CD4-positive, alpha-beta T cell (primary cell): ENCODE measurements around the gene UBE2B. TPM values are rescaled to one million over a fixed set of nuclear protein-coding genes. Genes with fewer than 3 reads are reported as not detected.

ENCODE experiments used
- ATAC-seq: fragments of 200-7000 bp; cut with Tn5 transposase; one replicate; pipeline ENCODE4 v1.10.0; 2022; ENCODE audit warnings: mild to moderate bottlenecking; ENCODE audit not compliant: poor library complexity
- CTCF ChIA-PET: fragments of 350-600 bp; sonication (Branson Sonifier 250); formaldehyde crosslinking; loops from one replicate; lab custom pipeline; 2021; ENCODE audit warnings: antibody characterized with exemption, inconsistent platforms; lab: Charles Lee
- POLR2A ChIA-PET: fragments of 350-600 bp; sonication (Branson Sonifier 250); formaldehyde crosslinking; loops from one replicate; lab custom pipeline; 2021; ENCODE audit warnings: antibody characterized with exemption, inconsistent platforms; lab: Charles Lee
- DNase-seq, 14 experiments: peaks; one replicate each; pipeline ENCODE4 v3.0.0-alpha.2; 2013 to 2020; ENCODE audit warnings: mixed read lengths in 2 of 14
- H3K27ac ChIP-seq, 2 donors: one replicate each; pipeline versions ENCODE4 v1.5.1 to v1.7.0; 2013; ENCODE audit warnings: low read length in 2 of 2, low read depth in 1 of 2, mild to moderate bottlenecking in 1 of 2
- H3K27me3 ChIP-seq, 2 experiments: 1 replicate in 1 of 2; 2 replicates in 1 of 2; pipeline versions ENCODE4 v1.6.1 to v1.7.0; 2013; ENCODE audit warnings: low read length in 2 of 2, control low read depth in 1 of 2, mild to moderate bottlenecking in 1 of 2, moderate library complexity in 1 of 2; ENCODE audit not compliant: insufficient read depth in 2 of 2, control insufficient read depth in 1 of 2
- H3K36me3 ChIP-seq: one replicate; pipeline ENCODE4 v1.6.1; 2013; ENCODE audit warnings: low read length, control low read depth; ENCODE audit not compliant: insufficient read depth
- H3K4me1 ChIP-seq: one replicate; pipeline ENCODE4 v1.6.1; 2013; ENCODE audit warnings: low read length, control low read depth; ENCODE audit not compliant: insufficient read depth
- H3K4me3 ChIP-seq: one replicate; pipeline ENCODE4 v1.5.1; 2013; ENCODE audit warnings: mild to moderate bottlenecking, low read length, moderate library complexity
- H3K9me3 ChIP-seq, 2 experiments: 1 replicate in 1 of 2; 2 replicates in 1 of 2; pipeline versions ENCODE4 v1.6.1 to v1.7.0; 2013; ENCODE audit warnings: low read length in 2 of 2, mild to moderate bottlenecking in 2 of 2, control low read depth in 1 of 2, moderate library complexity in 1 of 2; ENCODE audit not compliant: control insufficient read depth in 1 of 2, insufficient read depth in 1 of 2
- H3K27ac Mint-ChIP-seq: one replicate; pipeline ENCODE4 v1.8.0; 2020; ENCODE audit warnings: mixed read lengths
- H3K27me3 Mint-ChIP-seq: one replicate; pipeline ENCODE4 v1.8.0; 2021; ENCODE audit warnings: mixed read lengths
- H3K36me3 Mint-ChIP-seq: one replicate; pipeline ENCODE4 v1.8.0; 2021; ENCODE audit warnings: low read depth, mixed read lengths
- H3K4me1 Mint-ChIP-seq: one replicate; pipeline ENCODE4 v1.8.0; 2021; ENCODE audit warnings: low read depth, mixed read lengths
- H3K4me3 Mint-ChIP-seq: one replicate; pipeline ENCODE4 v1.8.0; 2020; ENCODE audit warnings: mild to moderate bottlenecking, mixed read lengths
- H3K9me3 Mint-ChIP-seq: one replicate; pipeline ENCODE4 v1.8.0; 2020; ENCODE audit warnings: mixed read lengths
- intact Hi-C, 2 experiments: fragments of 100-400 bp; cut with DNase I in 1 of 2; cut with micrococcal nuclease in 1 of 2; formaldehyde crosslinking; loops; one replicate each; pipeline versions ENCODE4 v1.15.1 to v1.9.0; 2023 to 2025; cut with DNase I, micrococcal nuclease
- total RNA-seq, 174 experiments: library from RNA in 2 of 174; stranded (reverse) in 2 of 174; gene quantifications; one replicate each; pipeline ENCODE4 v1.2.3 and lab custom pipeline; 2021 to 2026
- TF ChIP-seq, protein P1 (sequence below): fragments of 200-600 bp; IDR thresholded peaks from one replicate; pipeline ENCODE4 v1.8.0; 2022; ENCODE audit warnings: antibody characterized with exemption, mild to moderate bottlenecking

Gene UBE2B
- total RNA-seq, 2 experiments from 2014 or later, result 225 to 228 TPM

DNA sequence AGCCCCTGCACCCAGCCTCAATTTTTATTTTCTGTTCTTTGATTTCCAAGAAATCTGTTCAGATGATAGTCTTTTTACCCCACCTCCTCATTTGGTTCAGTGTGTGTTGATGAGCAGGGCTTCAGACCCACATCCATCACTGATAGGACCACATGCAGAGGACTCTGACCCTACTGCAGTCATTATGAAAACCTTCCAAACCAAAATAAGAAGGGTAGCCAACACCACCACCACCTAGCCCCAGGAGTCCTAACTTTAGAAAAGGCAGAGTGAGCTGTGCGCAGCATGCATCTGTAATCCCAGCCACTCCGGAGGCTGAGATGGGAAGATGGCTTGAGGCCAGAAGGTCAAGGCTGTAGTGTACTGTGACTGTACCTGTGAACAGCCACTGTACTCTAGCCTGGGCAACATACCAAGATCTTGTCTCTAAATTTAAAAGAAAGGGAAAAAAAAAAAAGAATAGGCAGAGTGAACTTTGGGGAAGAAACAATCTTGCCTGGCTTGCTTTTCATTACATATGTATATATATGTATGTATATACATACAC lies 27.3 kb downstream of the UBE2B start:
- Histone ChIP-seq H3K36me3 (peaks cover 27% of the 10 kb centered on the region), H3K4me1 (no peaks in the 10 kb centered on the region), H3K27ac (no peak overlapping the region), H3K4me3 (no peak overlapping the region), H3K27me3 (no peaks in the 10 kb centered on the region), H3K9me3 (no peaks in the 10 kb centered on the region)
- ChIA-PET CTCF (interaction anchor here (1.2 kb wide), 1 partner anchor 13 kb away, joined by 4 read pairs; the partner anchor contains the start of gene CDKN2AIPNL), POLR2A (no interaction called here)
- H3K36me3 Mint-ChIP-seq, result peaks cover 76% of the 10 kb centered on the region
- DNase-seq (no peak), ATAC-seq (no peak)
- intact Hi-C loops, result no loop called here
- no peak overlapping the region for H3K27ac Mint-ChIP-seq
- TF ChIP-seq, protein P1, sequence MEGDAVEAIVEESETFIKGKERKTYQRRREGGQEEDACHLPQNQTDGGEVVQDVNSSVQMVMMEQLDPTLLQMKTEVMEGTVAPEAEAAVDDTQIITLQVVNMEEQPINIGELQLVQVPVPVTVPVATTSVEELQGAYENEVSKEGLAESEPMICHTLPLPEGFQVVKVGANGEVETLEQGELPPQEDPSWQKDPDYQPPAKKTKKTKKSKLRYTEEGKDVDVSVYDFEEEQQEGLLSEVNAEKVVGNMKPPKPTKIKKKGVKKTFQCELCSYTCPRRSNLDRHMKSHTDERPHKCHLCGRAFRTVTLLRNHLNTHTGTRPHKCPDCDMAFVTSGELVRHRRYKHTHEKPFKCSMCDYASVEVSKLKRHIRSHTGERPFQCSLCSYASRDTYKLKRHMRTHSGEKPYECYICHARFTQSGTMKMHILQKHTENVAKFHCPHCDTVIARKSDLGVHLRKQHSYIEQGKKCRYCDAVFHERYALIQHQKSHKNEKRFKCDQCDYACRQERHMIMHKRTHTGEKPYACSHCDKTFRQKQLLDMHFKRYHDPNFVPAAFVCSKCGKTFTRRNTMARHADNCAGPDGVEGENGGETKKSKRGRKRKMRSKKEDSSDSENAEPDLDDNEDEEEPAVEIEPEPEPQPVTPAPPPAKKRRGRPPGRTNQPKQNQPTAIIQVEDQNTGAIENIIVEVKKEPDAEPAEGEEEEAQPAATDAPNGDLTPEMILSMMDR, result no peak
- peaks cover 2% of the 10 kb centered on the region for H3K4me1 Mint-ChIP-seq
- H3K4me3 Mint-ChIP-seq, result no peak overlapping the region
- H3K27me3 Mint-ChIP-seq, result no peaks in the 10 kb centered on the region
- no peaks in the 10 kb centered on the region for H3K9me3 Mint-ChIP-seq

DNA sequence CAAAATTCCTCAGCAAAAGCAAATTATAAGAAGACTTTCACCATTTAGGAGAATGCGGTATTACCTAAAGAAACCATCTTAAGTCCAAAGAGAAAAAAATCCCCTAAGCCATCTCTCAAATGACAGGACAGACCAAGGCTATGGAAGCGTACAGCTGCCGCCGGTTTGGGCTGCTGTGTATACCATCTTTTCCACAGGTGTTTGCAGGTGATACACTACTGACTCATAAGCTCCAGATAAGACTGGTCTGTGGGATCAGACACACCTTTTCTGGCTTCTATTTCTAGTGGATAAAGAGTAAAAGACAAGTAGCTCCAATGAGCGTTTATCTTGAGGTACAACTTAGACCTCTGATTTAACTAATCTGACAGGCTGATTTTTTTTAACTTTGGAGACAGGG lies 32.6 kb downstream of the UBE2B start:
- Mint-ChIP-seq H3K27me3 (no peaks in the 10 kb centered on the region), H3K27ac (no peak overlapping the region), H3K4me1 (peaks cover 4% of the 10 kb centered on the region), H3K36me3 (peaks cover 42% of the 10 kb centered on the region), H3K4me3 (no peak overlapping the region), H3K9me3 (no peaks in the 10 kb centered on the region)
- Histone ChIP-seq H3K27ac (no peak overlapping the region), H3K36me3 (peaks cover 7% of the 10 kb centered on the region), H3K9me3 (no peaks in the 10 kb centered on the region), H3K4me3 (no peak overlapping the region), H3K4me1 (no peaks in the 10 kb centered on the region), H3K27me3 (no peaks in the 10 kb centered on the region)
- TF ChIP-seq, protein P1, result no peak
- intact Hi-C loops, result no loop called here
- POLR2A ChIA-PET, result no interaction called here
- CTCF ChIA-PET, result no interaction called here
- ATAC-seq (no peak), DNase-seq (no peak)

DNA sequence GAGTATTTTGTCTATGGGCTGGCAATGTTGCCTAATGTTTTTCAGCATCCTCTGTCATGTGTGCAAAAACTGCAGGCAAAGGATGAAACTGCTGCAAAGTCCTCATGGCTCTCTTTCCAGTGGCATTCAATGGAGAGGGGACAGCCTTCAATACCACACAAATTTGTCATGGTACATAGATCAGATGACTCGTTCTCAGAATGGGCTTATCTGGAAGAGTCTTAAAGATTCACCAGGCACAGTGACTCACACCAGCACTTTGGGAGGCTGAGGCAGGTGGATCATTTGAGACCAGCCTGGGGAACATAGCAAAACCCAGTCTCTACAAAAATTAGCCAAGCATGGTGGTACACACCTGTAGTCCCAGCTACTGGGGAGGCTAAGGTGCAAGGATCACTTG lies 35.0 kb downstream of the UBE2B start:
- TF ChIP-seq, protein P1, result no peak
- DNase-seq (no peak), ATAC-seq (no peak)
- Mint-ChIP-seq H3K36me3 (peaks cover 31% of the 10 kb centered on the region), H3K27me3 (no peaks in the 10 kb centered on the region), H3K9me3 (no peaks in the 10 kb centered on the region), H3K4me1 (peaks cover 28% of the 10 kb centered on the region), H3K4me3 (no peak overlapping the region), H3K27ac (no peak overlapping the region)
- H3K27ac ChIP-seq, result no peak overlapping the region
- H3K9me3 ChIP-seq, result no peaks in the 10 kb centered on the region
- intact Hi-C loops, result no loop called here
- peaks cover 7% of the 10 kb centered on the region for H3K36me3 ChIP-seq
- CTCF ChIA-PET, result interaction anchor here (0.8 kb wide), 1 partner anchor 180 kb away, joined by 3 read pairs; no protein-coding TSS in a partner anchor
- POLR2A ChIA-PET, result no interaction called here
- peaks cover 14% of the 10 kb centered on the region for H3K4me1 ChIP-seq
- H3K27me3 ChIP-seq, result no peaks in the 10 kb centered on the region
- no peak overlapping the region for H3K4me3 ChIP-seq
